ENCODE results near the gene PIN4.

DNA sequence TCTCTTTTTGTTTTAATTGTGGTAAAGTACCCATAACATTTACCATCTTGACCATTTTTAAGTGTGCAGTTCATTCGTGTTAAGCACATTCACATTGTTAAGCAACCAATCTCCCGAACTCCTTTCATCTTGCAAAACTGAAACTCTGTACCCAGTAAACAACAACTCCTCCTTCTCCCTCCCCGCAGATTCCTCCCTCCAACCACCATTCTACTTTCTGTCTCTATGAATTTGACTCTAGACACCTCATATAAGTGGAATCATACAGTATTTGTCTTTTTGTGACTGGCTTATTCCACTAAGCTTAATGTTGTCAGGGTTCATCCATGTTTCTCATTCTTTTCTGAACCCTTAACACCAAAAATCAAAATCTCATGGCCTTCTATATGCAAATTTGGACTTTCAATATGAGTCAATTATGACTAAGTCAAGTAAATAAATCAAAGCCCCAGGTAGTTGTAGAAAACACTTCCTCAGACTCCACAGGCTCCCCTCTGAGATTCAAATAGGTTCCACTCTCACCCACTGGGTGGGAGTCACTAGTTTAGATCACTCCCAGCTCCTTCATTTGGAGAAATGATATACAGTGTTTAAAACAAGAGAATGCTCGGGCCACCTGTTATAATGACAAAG, 40.1 kb upstream of the PIN4 start:
- TF ChIP-seq, protein P1, sequence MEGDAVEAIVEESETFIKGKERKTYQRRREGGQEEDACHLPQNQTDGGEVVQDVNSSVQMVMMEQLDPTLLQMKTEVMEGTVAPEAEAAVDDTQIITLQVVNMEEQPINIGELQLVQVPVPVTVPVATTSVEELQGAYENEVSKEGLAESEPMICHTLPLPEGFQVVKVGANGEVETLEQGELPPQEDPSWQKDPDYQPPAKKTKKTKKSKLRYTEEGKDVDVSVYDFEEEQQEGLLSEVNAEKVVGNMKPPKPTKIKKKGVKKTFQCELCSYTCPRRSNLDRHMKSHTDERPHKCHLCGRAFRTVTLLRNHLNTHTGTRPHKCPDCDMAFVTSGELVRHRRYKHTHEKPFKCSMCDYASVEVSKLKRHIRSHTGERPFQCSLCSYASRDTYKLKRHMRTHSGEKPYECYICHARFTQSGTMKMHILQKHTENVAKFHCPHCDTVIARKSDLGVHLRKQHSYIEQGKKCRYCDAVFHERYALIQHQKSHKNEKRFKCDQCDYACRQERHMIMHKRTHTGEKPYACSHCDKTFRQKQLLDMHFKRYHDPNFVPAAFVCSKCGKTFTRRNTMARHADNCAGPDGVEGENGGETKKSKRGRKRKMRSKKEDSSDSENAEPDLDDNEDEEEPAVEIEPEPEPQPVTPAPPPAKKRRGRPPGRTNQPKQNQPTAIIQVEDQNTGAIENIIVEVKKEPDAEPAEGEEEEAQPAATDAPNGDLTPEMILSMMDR (IDR thresholded peaks at IDR 0.05): no peak
- TF ChIP-seq POLR2A (IDR thresholded peaks at IDR 0.05): no peak

Measured in lower leg skin (tissue), 3 donors.